Measurements from ENCODE around the gene SLC48A1. TPM values are rescaled to one million over a fixed set of nuclear protein-coding genes. Genes with fewer than 3 reads are reported as not detected.

SLC48A1 gene
- polyA plus RNA-seq, 1 donor (not counting 4 experiments of a cell fraction or from before 2014, with no cell fraction given) = 8.1 TPM

DNA sequence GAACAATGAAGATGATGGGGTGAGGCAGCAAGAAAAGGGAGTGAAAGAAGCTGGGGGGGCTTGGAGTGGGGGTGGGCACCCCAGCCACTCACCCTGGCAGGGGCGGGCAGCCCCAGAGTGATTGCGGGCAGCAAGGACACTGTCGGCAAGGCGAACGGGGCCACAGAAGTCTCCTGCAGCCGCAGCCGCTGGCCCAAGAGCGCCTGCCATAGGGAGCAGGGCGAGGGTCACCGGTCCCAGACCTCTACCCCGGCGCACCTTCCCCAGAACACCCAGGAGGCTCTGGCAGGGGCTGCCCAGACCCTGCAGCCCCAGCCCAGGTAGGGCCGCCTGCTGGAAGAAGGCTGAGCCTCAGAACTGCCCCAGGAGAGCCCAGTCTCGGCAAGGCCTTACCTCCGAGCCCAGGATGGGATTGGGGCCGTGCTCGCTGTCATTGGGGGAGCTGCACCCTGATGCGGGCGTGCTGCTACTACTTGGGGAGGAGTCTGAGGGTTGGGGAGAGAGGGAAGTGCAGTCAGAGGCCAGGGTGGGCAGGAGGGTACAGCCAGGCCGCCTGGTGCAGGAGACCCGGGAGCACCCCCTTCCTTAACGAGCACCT lies 22.9 kb downstream of the SLC48A1 start:
- DNase-seq (ENCODE audit: low read depth, low spot score) = no peak
- Histone ChIP-seq H3K79me2 (ENCODE audit: control insufficient read depth, insufficient read depth, low read length) (peaks cover 24% of the 10 kb centered on the region), H3K9ac (ENCODE audit: control insufficient read depth, extremely low read depth, insufficient read depth, low read length) (no peak overlapping the region), H3K27ac (ENCODE audit: control insufficient read depth, insufficient read depth, low read length) (no peak overlapping the region), H4K20me1 (ENCODE audit: control insufficient read depth, extremely low read depth, insufficient read depth, low read length) (peaks cover 17% of the 10 kb centered on the region), H3K36me3 (ENCODE audit: control insufficient read depth in 2 of 2, extremely low read depth in 1 of 2, insufficient read depth in 2 of 2, low read length in 2 of 2) (peaks cover 15 to 51% of the 10 kb centered on the region in 2 experiments), H3K4me2 (ENCODE audit: control insufficient read depth, extremely low read depth, insufficient read depth, low read depth, low read length) (no peak overlapping the region), H2AFZ (ENCODE audit: control insufficient read depth, low read length) (no peak overlapping the region), H3K9me3 (ENCODE audit: control insufficient read depth, low read depth, low read length) (no peaks in the 10 kb centered on the region), H3K27me3 (ENCODE audit: control insufficient read depth, extremely low read depth, insufficient read depth, low read length) (no peaks in the 10 kb centered on the region), H3K4me3 (ENCODE audit: control insufficient read depth in 2 of 3, extremely low read depth in 1 of 3, insufficient read depth in 2 of 3, low read depth in 1 of 3, low read length in 3 of 3) (no peak overlapping the region), H3K4me1 (ENCODE audit: control insufficient read depth, extremely low read depth, insufficient read depth, low read length) (no peaks in the 10 kb centered on the region), H3K9me1 (ENCODE audit: control insufficient read depth, extremely low read depth, insufficient read depth, low read length) (peaks cover 1% of the 10 kb centered on the region)
- dilution Hi-C loops (cut with MboI; ENCODE audit: extremely low pct_ligation_motif_present, low sequenced_read_pairs) = no loop called here
- TF ChIP-seq EZH2 (IDR thresholded peaks at IDR 0.05; ENCODE audit: low read length) = no peak
- TF ChIP-seq, protein P1, sequence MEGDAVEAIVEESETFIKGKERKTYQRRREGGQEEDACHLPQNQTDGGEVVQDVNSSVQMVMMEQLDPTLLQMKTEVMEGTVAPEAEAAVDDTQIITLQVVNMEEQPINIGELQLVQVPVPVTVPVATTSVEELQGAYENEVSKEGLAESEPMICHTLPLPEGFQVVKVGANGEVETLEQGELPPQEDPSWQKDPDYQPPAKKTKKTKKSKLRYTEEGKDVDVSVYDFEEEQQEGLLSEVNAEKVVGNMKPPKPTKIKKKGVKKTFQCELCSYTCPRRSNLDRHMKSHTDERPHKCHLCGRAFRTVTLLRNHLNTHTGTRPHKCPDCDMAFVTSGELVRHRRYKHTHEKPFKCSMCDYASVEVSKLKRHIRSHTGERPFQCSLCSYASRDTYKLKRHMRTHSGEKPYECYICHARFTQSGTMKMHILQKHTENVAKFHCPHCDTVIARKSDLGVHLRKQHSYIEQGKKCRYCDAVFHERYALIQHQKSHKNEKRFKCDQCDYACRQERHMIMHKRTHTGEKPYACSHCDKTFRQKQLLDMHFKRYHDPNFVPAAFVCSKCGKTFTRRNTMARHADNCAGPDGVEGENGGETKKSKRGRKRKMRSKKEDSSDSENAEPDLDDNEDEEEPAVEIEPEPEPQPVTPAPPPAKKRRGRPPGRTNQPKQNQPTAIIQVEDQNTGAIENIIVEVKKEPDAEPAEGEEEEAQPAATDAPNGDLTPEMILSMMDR (optimal IDR thresholded peaks at IDR 0.05 in 1 of 3, IDR thresholded peaks at IDR 0.05 in 1 of 3, conservative IDR thresholded peaks at IDR 0.05 in 1 of 3; ENCODE audit: extremely low read depth in 1 of 3, insufficient read depth in 2 of 3, low read length in 3 of 3) = no peak
- FAIRE-seq = no peak

DNA sequence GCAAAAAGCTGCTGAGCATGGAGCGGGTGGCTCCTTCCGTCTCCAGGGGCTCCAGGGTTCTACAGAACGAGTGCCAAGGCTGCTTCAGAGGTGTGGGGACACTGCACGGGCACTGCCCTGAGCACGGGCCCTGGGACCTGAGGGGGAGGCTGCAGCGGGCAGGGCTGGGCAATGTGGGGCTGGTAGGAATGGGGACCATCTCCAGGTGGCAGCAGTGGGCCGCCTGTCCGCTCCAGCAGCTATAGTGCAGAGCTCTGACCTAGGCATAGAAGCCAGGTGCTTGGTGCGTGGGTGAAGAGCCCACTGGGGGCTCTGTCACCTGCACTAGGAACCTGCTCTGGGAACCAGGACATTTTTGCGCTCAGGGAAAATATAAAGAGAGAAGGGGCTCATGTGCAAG lies 24.4 kb downstream of the SLC48A1 start:
- Histone ChIP-seq H3K36me3 (ENCODE audit: control insufficient read depth in 2 of 2, extremely low read depth in 1 of 2, insufficient read depth in 2 of 2, low read length in 2 of 2) (peaks cover 15 to 49% of the 10 kb centered on the region in 2 experiments), H3K4me3 (ENCODE audit: control insufficient read depth in 2 of 3, extremely low read depth in 1 of 3, insufficient read depth in 2 of 3, low read depth in 1 of 3, low read length in 3 of 3) (no peak overlapping the region), H3K27ac (ENCODE audit: control insufficient read depth, insufficient read depth, low read length) (no peak overlapping the region), H3K4me2 (ENCODE audit: control insufficient read depth, extremely low read depth, insufficient read depth, low read depth, low read length) (no peak overlapping the region), H3K9me1 (ENCODE audit: control insufficient read depth, extremely low read depth, insufficient read depth, low read length) (peaks cover 2% of the 10 kb centered on the region), H3K27me3 (ENCODE audit: control insufficient read depth, extremely low read depth, insufficient read depth, low read length) (no peaks in the 10 kb centered on the region), H3K4me1 (ENCODE audit: control insufficient read depth, extremely low read depth, insufficient read depth, low read length) (no peaks in the 10 kb centered on the region), H4K20me1 (ENCODE audit: control insufficient read depth, extremely low read depth, insufficient read depth, low read length) (peaks cover 23% of the 10 kb centered on the region), H3K79me2 (ENCODE audit: control insufficient read depth, insufficient read depth, low read length) (peaks cover 38% of the 10 kb centered on the region), H2AFZ (ENCODE audit: control insufficient read depth, low read length) (no peak overlapping the region), H3K9me3 (ENCODE audit: control insufficient read depth, low read depth, low read length) (no peaks in the 10 kb centered on the region), H3K9ac (ENCODE audit: control insufficient read depth, extremely low read depth, insufficient read depth, low read length) (no peak overlapping the region)
- FAIRE-seq (no peak), DNase-seq (ENCODE audit: low read depth, low spot score) (no peak)
- dilution Hi-C loops (cut with MboI; ENCODE audit: extremely low pct_ligation_motif_present, low sequenced_read_pairs) = no loop called here
- TF ChIP-seq, protein P1 (optimal IDR thresholded peaks at IDR 0.05 in 1 of 3, IDR thresholded peaks at IDR 0.05 in 1 of 3, conservative IDR thresholded peaks at IDR 0.05 in 1 of 3; ENCODE audit: extremely low read depth in 1 of 3, insufficient read depth in 2 of 3, low read length in 3 of 3) = peak; percentile 8 to 55 (median 10)
- TF ChIP-seq EZH2 (IDR thresholded peaks at IDR 0.05; ENCODE audit: low read length) = no peak
